ENCODE data around the gene TMEM82. TPM values are rescaled to one million over a fixed set of nuclear protein-coding genes. Genes with fewer than 3 reads are reported as not detected.

The TMEM82 gene
- total and polyA plus RNA-seq, 2 of the 13 experiments (the other 11 are each of a cell fraction or from before 2014, with no cell fraction given): 0.24 to 0.97 TPM

DNA sequence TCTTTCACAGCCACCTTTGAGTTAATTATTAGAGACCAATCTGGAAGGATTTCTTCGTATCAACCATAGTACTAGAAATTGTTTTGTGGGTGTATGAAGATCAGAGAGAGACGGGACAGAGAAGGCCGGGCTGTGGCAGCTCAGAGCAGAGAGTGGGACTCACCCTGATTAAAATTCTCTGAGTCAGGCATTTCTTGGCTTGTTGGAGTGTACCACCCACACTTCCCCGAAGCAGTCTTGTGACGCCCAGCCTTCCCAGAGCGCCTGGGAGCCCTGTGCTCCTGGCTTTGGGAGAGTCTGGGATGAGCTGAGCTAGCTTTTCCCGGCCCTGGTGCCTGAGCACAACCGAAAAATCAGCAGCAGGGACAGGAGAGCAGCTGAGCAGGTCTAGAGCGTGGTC is 38.7 kb upstream of the TMEM82 start:
- no peaks in the 10 kb centered on the region for H3K27me3 ChIP-seq (ENCODE audit: control insufficient read depth in 1 of 2, insufficient read depth in 2 of 2, low read length in 2 of 2)
- POLR2A ChIA-PET: no interaction called here
- no peak for DNase-seq (ENCODE audit: low spot score)
- H3K27ac ChIP-seq (ENCODE audit: extremely low read length, insufficient read depth, low read length): no peak overlapping the region
- peaks cover 3% of the 10 kb centered on the region for H3K79me2 ChIP-seq (ENCODE audit: insufficient read depth, low read length)
- no peak overlapping the region for H3K4me3 ChIP-seq (replicated peaks in 1 of 3; ENCODE audit: insufficient read depth in 1 of 3, low read depth in 2 of 3, low read length in 3 of 3)
- H3K9me3 ChIP-seq (ENCODE audit: low read length): no peaks in the 10 kb centered on the region
- no peak overlapping the region for H3K4me2 ChIP-seq (ENCODE audit: low read depth, low read length)
- BruUV-seq (replicated peaks): no TSS peak
- H4K20me1 ChIP-seq (ENCODE audit: insufficient read depth, low read length): no peaks in the 10 kb centered on the region
- no peaks in the 10 kb centered on the region for H3K4me1 ChIP-seq (ENCODE audit: insufficient read depth, low read length)
- CTCF ChIA-PET (ENCODE audit: low intra/inter-chr PET ratio, low total read pairs): no interaction called here
- ATAC-seq: no peak
- H2AFZ ChIP-seq (ENCODE audit: low read length): no peak overlapping the region
- H3K36me3 ChIP-seq (replicated peaks in 1 of 2; ENCODE audit: control insufficient read depth in 1 of 2, insufficient read depth in 2 of 2, low read length in 2 of 2): peaks cover 4 to 15% of the 10 kb centered on the region in 2 experiments; a peak in 3 of 5 replicates
- in situ Hi-C loops (cut with HindIII; ENCODE audit: extremely low pct_ligation_motif_present, low pct_unique_long_range_greater_than_20kb) (no loop called here), intact Hi-C loops (cut with micrococcal nuclease; ENCODE audit: unreplicated experiment) (no loop called here)
- no peak overlapping the region for H3K9ac ChIP-seq (ENCODE audit: insufficient read depth, low read depth, low read length)
- WGBS (ENCODE audit: low lambda C conversion rate): 95% methylated on average over 6 of the region's 9 CpGs
- no peak for FAIRE-seq
- TF ChIP-seq ZC3H13 (CRISPR knock-in tag; IDR thresholded peaks at IDR 0.05) (no peak), MTF2 (CRISPR knock-in tag; IDR thresholded peaks at IDR 0.05; ENCODE audit: borderline replicate concordance) (no peak), SRSF4 (IDR thresholded peaks at IDR 0.05; ENCODE audit: low read depth, low read length, poor library complexity, severe bottlenecking) (no peak), AFF4 (CRISPR knock-in tag; IDR thresholded peaks at IDR 0.05) (no peak), CENPT (CRISPR knock-in tag; IDR thresholded peaks at IDR 0.05; ENCODE audit: low read depth) (no peak), ARHGAP35 (CRISPR knock-in tag; IDR thresholded peaks at IDR 0.05; ENCODE audit: borderline replicate concordance) (no peak), ZNF354B (CRISPR knock-in tag; IDR thresholded peaks at IDR 0.05) (no peak), RFXANK (CRISPR knock-in tag; IDR thresholded peaks at IDR 0.05) (no peak), HNRNPUL1 (IDR thresholded peaks at IDR 0.05; ENCODE audit: low read depth, low read length) (no peak)
